Fibroblast of skin of left biceps (primary cell): ENCODE measurements around the gene METRNL.
A peak's percentile ranks its signal among the peaks of the same experiment; 100 is the strongest.

Source experiments
- DNase-seq, 2 experiments: peaks; one replicate each; pipeline ENCODE4 v3.0.0-alpha.2; 2013; ENCODE audit warnings: low read depth in 2 of 2

Gene METRNL

GRCh38 chr17:83080579-83080857 is 1.1 kb downstream of the METRNL start:
- DNase-seq: no peak

GRCh38 chr17:83080858-83081683 is 1.7 kb downstream of the METRNL start:
- DNase-seq: no peak

GRCh38 chr17:83081684-83082201 is 2.3 kb downstream of the METRNL start:
- DNase-seq: no peak

GRCh38 chr17:83082424-83082823 is 3.0 kb downstream of the METRNL start:
- DNase-seq: no peak

GRCh38 chr17:83082909-83083367 is 3.5 kb downstream of the METRNL start:
- DNase-seq: no peak

- DNase-seq: peak; percentile 88 to 89
Observed at GRCh38 chr17:83083368-83084201, 4.2 kb downstream of the METRNL start.

- no peak for DNase-seq
Observed at GRCh38 chr17:83084214-83084613, 4.8 kb downstream of the METRNL start.

GRCh38 chr17:83084621-83085056 is 5.2 kb downstream of the METRNL start:
- no peak for DNase-seq

- DNase-seq: no peak
Observed at GRCh38 chr17:83085103-83085502, 5.7 kb downstream of the METRNL start.

GRCh38 chr17:83085526-83086198 is 6.3 kb downstream of the METRNL start:
- DNase-seq: no peak

- no peak for DNase-seq
Observed at GRCh38 chr17:83086199-83086880, 6.9 kb downstream of the METRNL start.

- no peak for DNase-seq
Observed at GRCh38 chr17:83086907-83087787, 7.7 kb downstream of the METRNL start.

- DNase-seq: no peak
Observed at GRCh38 chr17:83087788-83088360, 8.5 kb downstream of the METRNL start.

- DNase-seq: no peak
Observed at GRCh38 chr17:83088451-83088850, 9.0 kb downstream of the METRNL start.

GRCh38 chr17:83088909-83089308 is 9.5 kb downstream of the METRNL start:
- DNase-seq: no peak

GRCh38 chr17:83089328-83090132 is 10.1 kb downstream of the METRNL start:
- no peak for DNase-seq

- DNase-seq: no peak
Observed at GRCh38 chr17:83090444-83091256, 11.2 kb downstream of the METRNL start.
